ENCODE measurements around the gene PPARG.

GRCh38 chr3:12270976-12271375 is 17.9 kb upstream of the PPARG start:
- TF ChIP-seq, protein P1, sequence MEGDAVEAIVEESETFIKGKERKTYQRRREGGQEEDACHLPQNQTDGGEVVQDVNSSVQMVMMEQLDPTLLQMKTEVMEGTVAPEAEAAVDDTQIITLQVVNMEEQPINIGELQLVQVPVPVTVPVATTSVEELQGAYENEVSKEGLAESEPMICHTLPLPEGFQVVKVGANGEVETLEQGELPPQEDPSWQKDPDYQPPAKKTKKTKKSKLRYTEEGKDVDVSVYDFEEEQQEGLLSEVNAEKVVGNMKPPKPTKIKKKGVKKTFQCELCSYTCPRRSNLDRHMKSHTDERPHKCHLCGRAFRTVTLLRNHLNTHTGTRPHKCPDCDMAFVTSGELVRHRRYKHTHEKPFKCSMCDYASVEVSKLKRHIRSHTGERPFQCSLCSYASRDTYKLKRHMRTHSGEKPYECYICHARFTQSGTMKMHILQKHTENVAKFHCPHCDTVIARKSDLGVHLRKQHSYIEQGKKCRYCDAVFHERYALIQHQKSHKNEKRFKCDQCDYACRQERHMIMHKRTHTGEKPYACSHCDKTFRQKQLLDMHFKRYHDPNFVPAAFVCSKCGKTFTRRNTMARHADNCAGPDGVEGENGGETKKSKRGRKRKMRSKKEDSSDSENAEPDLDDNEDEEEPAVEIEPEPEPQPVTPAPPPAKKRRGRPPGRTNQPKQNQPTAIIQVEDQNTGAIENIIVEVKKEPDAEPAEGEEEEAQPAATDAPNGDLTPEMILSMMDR (IDR thresholded peaks at IDR 0.05; ENCODE audit: low read depth, low read length, missing input control), result no peak
- TF ChIP-seq JUND (IDR thresholded peaks at IDR 0.05), result no peak
- no peak for TF ChIP-seq HNF4A (conservative IDR thresholded peaks at IDR 0.05)
- TF ChIP-seq ATF3 (IDR thresholded peaks at IDR 0.05), result no peak
- TF ChIP-seq TAF1 (conservative IDR thresholded peaks at IDR 0.05), result no peak
- TF ChIP-seq FOXA1 (IDR thresholded peaks at IDR 0.05), result no peak
- no peak for TF ChIP-seq MAX (IDR thresholded peaks at IDR 0.05)
- no peak for TF ChIP-seq EGR1 (IDR thresholded peaks at IDR 0.05; ENCODE audit: low read depth in 2 of 2)
- no peak for TF ChIP-seq RXRA (IDR thresholded peaks at IDR 0.05)
- no peak for TF ChIP-seq YY1 (IDR thresholded peaks at IDR 0.05)
- TF ChIP-seq HNF4G (IDR thresholded peaks at IDR 0.05), result no peak
- TF ChIP-seq GABPA (IDR thresholded peaks at IDR 0.05 in 1 of 2, conservative IDR thresholded peaks at IDR 0.05 in 1 of 2), result no peak
- no peak for TF ChIP-seq RAD21 (IDR thresholded peaks at IDR 0.05)
- TF ChIP-seq, protein P2, sequence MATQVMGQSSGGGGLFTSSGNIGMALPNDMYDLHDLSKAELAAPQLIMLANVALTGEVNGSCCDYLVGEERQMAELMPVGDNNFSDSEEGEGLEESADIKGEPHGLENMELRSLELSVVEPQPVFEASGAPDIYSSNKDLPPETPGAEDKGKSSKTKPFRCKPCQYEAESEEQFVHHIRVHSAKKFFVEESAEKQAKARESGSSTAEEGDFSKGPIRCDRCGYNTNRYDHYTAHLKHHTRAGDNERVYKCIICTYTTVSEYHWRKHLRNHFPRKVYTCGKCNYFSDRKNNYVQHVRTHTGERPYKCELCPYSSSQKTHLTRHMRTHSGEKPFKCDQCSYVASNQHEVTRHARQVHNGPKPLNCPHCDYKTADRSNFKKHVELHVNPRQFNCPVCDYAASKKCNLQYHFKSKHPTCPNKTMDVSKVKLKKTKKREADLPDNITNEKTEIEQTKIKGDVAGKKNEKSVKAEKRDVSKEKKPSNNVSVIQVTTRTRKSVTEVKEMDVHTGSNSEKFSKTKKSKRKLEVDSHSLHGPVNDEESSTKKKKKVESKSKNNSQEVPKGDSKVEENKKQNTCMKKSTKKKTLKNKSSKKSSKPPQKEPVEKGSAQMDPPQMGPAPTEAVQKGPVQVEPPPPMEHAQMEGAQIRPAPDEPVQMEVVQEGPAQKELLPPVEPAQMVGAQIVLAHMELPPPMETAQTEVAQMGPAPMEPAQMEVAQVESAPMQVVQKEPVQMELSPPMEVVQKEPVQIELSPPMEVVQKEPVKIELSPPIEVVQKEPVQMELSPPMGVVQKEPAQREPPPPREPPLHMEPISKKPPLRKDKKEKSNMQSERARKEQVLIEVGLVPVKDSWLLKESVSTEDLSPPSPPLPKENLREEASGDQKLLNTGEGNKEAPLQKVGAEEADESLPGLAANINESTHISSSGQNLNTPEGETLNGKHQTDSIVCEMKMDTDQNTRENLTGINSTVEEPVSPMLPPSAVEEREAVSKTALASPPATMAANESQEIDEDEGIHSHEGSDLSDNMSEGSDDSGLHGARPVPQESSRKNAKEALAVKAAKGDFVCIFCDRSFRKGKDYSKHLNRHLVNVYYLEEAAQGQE (IDR thresholded peaks at IDR 0.05), result no peak
